HepG2 (cell line): ENCODE measurements around the gene PFDN2. TPM values are rescaled to one million over a fixed set of nuclear protein-coding genes. Genes with fewer than 3 reads are reported as not detected.

Source experiments
- ATAC-seq: fragments of 200-7000 bp; cut with Tn5 transposase; 3 replicates; pipeline ENCODE4 v1.9.1; 2020; ENCODE audit warnings: mild to moderate bottlenecking, moderate library complexity
- BruUV-seq: library from RNA; stranded (reverse); fragments of 400-500 nt; replicated peaks from 2 replicates; lab custom pipeline; 2021; lab: Mats Ljungman, UMichigan
- CTCF ChIA-PET: fragments of 300-600 bp; formaldehyde crosslinking; extraction: SDS; loops from one replicate; lab custom pipeline; 2021; ENCODE audit warnings: low total read pairs, inconsistent platforms, low intra/inter-chr PET ratio; lab: Yijun Ruan, JAX
- POLR2A ChIA-PET: fragments of 350-600 bp; sonication (Branson Sonifier 250); formaldehyde crosslinking; loops from one replicate; lab custom pipeline; 2020; ENCODE audit warnings: antibody characterized with exemption, inconsistent platforms; lab: Yijun Ruan, JAX
- DNase-seq: peaks from one replicate; pipeline ENCODE4 v3.0.0-alpha.2; 2015; ENCODE audit warnings: low spot score
- FAIRE-seq: peaks from 3 replicates; lab custom pipeline; 2011; peaks lifted over from hg19 to GRCh38; lab: Jason Lieb, UNC
- H2AFZ ChIP-seq: one replicate; pipeline ENCODE4 v1.6.1; 2011; ENCODE audit warnings: low read length, inconsistent platforms
- H3K27ac ChIP-seq: fragments of 300-600 bp; 3 replicates; pipeline ENCODE4 v1.8.0; 2011; ENCODE audit warnings: mixed run types, mild to moderate bottlenecking, mixed read lengths, low read length, inconsistent platforms; ENCODE audit not compliant: insufficient read depth; ENCODE audit errors: extremely low read length
- H3K27me3 ChIP-seq, 2 experiments: fragments of 200-600 bp in 1 of 2; 2 replicates in 1 of 2; 3 replicates in 1 of 2; pipeline versions ENCODE4 v1.6.0 to v1.8.0; 2011; ENCODE audit warnings: low read length in 2 of 2, mild to moderate bottlenecking in 2 of 2, moderate library complexity in 2 of 2, inconsistent platforms in 1 of 2; ENCODE audit not compliant: insufficient read depth in 2 of 2, control insufficient read depth in 1 of 2
- H3K36me3 ChIP-seq, 2 experiments: fragments of 200-600 bp in 1 of 2; replicated peaks in 1 of 2; 2 replicates in 1 of 2; 3 replicates in 1 of 2; pipeline versions ENCODE4 v1.5.1 to v1.8.0; 2011; ENCODE audit warnings: low read length in 2 of 2, inconsistent platforms in 1 of 2; ENCODE audit not compliant: insufficient read depth in 2 of 2, control insufficient read depth in 1 of 2
- H3K4me1 ChIP-seq: 2 replicates; pipeline ENCODE4 v1.5.1; 2012; ENCODE audit warnings: low read length, inconsistent platforms; ENCODE audit not compliant: insufficient read depth
- H3K4me2 ChIP-seq: 2 replicates; pipeline ENCODE4 v1.6.0; 2011; ENCODE audit warnings: low read depth, low read length, inconsistent platforms
- H3K4me3 ChIP-seq, 3 experiments: fragments of 200-600 bp in 1 of 3; sonication (generic), shearing (Covaris generic) in 1 of 3; replicated peaks in 1 of 3; 2 replicates each; pipeline ENCODE4 v1.5.1; 2011 to 2016; ENCODE audit warnings: low read length in 3 of 3, inconsistent platforms in 2 of 3, low read depth in 2 of 3, mild to moderate bottlenecking in 2 of 3, control low read depth in 1 of 3, mixed read lengths in 1 of 3; ENCODE audit not compliant: insufficient read depth in 1 of 3
- H3K79me2 ChIP-seq: one replicate; pipeline ENCODE4 v1.6.1; 2011; ENCODE audit warnings: low read length, inconsistent platforms; ENCODE audit not compliant: insufficient read depth
- H3K9ac ChIP-seq: 2 replicates; pipeline ENCODE4 v1.6.0; 2011; ENCODE audit warnings: mild to moderate bottlenecking, low read depth, low read length, inconsistent platforms; ENCODE audit not compliant: insufficient read depth
- H3K9me3 ChIP-seq: 2 replicates; pipeline ENCODE4 v1.5.1; 2012; ENCODE audit warnings: mild to moderate bottlenecking, low read length
- H4K20me1 ChIP-seq: 2 replicates; pipeline ENCODE4 v1.6.0; 2011; ENCODE audit warnings: inconsistent platforms, mild to moderate bottlenecking, low read length, moderate library complexity; ENCODE audit not compliant: insufficient read depth
- BHLHE40 ChIP-seq: IDR thresholded peaks from 2 replicates; pipeline ENCODE4 v1.6.1; 2011; ENCODE audit warnings: low read length, improper control_type of control experiment
- CC2D1A ChIP-seq: sonication (generic); formaldehyde crosslinking; IDR thresholded peaks from 2 replicates; pipeline ENCODE4 v1.8.1; 2023; ENCODE audit warnings: mild to moderate bottlenecking, missing genetic modification reagents
- DPF2 ChIP-seq: sonication (generic); formaldehyde crosslinking; IDR thresholded peaks from 2 replicates; pipeline ENCODE4 v1.4.0; 2020; ENCODE audit warnings: mild to moderate bottlenecking, low read depth, missing genetic modification reagents, borderline replicate concordance
- HOXA7 ChIP-seq: sonication (generic); formaldehyde crosslinking; IDR thresholded peaks from 2 replicates; pipeline ENCODE4 v1.8.1; 2022; ENCODE audit warnings: mild to moderate bottlenecking, missing genetic modification reagents, moderate library complexity
- RXRB ChIP-seq: IDR thresholded peaks from 2 replicates; pipeline ENCODE4 v1.6.1; 2016; ENCODE audit warnings: borderline replicate concordance, missing genetic modification reagents, missing compliant biosample characterization
- SMC3 ChIP-seq: IDR thresholded peaks from 2 replicates; pipeline ENCODE4 v1.6.1; 2011; ENCODE audit warnings: low read length, improper control_type of control experiment
- ZBED4 ChIP-seq: sonication (generic); formaldehyde crosslinking; IDR thresholded peaks from 2 replicates; pipeline ENCODE4 v1.4.0; 2020; ENCODE audit warnings: missing genetic modification reagents, borderline replicate concordance
- ZNF17 ChIP-seq: sonication (generic); formaldehyde crosslinking; IDR thresholded peaks from 2 replicates; pipeline ENCODE4 v1.5.0; 2020; ENCODE audit warnings: mild to moderate bottlenecking, missing genetic modification reagents
- ZNF263 ChIP-seq: sonication (generic); formaldehyde crosslinking; IDR thresholded peaks from 2 replicates; pipeline ENCODE4 v1.4.0; 2020; ENCODE audit warnings: missing genetic modification reagents
- ZNF282 ChIP-seq: fragments of 450-650 bp; IDR thresholded peaks from 2 replicates; pipeline ENCODE4 v1.6.1; 2018; ENCODE audit not compliant: partially characterized antibody
- ZNF552 ChIP-seq: sonication (generic); formaldehyde crosslinking; IDR thresholded peaks from 2 replicates; pipeline ENCODE4 v1.9.0; 2022; ENCODE audit warnings: missing genetic modification reagents, mild to moderate bottlenecking, borderline replicate concordance
- ZNF691 ChIP-seq: sonication (generic); formaldehyde crosslinking; IDR thresholded peaks from 2 replicates; pipeline ENCODE4 v1.4.0; 2020; ENCODE audit warnings: missing genetic modification reagents, low read depth, mild to moderate bottlenecking, borderline replicate concordance
- ZNF781 ChIP-seq: sonication (generic); formaldehyde crosslinking; IDR thresholded peaks from 2 replicates; pipeline ENCODE4 v1.5.1; 2020; ENCODE audit warnings: borderline replicate concordance, mild to moderate bottlenecking, missing genetic modification reagents; ENCODE audit errors: not compliant biosample characterization
- WGBS: methylation state at CpG from one replicate; pipeline ENCODE4 v1.1.6; 2017; ENCODE audit warnings: low lambda C conversion rate; 5-methylcytosine and 5-hydroxymethylcytosine counted together
- in situ Hi-C: cut with HindIII; loops from 2 replicates; pipeline ENCODE4 v1.10.0; 2017; ENCODE audit warnings: low pct_unique_long_range_greater_than_20kb; ENCODE audit not compliant: extremely low pct_ligation_motif_present
- intact Hi-C: fragments of 100-400 bp; cut with micrococcal nuclease; formaldehyde crosslinking; loops from one replicate; pipeline ENCODE4 v1.10.0; 2022; ENCODE audit not compliant: unreplicated experiment
- polyA plus RNA-seq, 8 experiments: library from polyadenylated mRNA; depleted of rRNA in 3 of 8; stranded (reverse) in 7 of 8; unstranded in 1 of 8; fragments of >200 nt; fragmentation: Illumina TruSeq in 4 of 8; extraction: Trizol in 4 of 8; gene quantifications; 2 replicates each; pipeline versions ENCODE4 v1.2.1 to v1.2.3, GENCODE V29; 2011 to 2016; ENCODE audit warnings: low read depth in 4 of 8, missing spikeins in 1 of 8, mixed read lengths in 1 of 8; ENCODE audit not compliant: insufficient read depth in 1 of 8
- total RNA-seq, 5 experiments: library from RNA; depleted of rRNA; stranded (reverse); fragments of >200 nt; fragmentation: Illumina TruSeq; extraction: Trizol; gene quantifications; 2 replicates each; pipeline ENCODE4 v1.2.3, GENCODE V29; 2016; ENCODE audit warnings: low read depth in 1 of 5
- TF ChIP-seq, protein P1 (sequence below): IDR thresholded peaks from 2 replicates; pipeline ENCODE4 v1.6.1; 2012; ENCODE audit warnings: low read depth, low read length, improper control_type of control experiment
- TF ChIP-seq, protein P2 (sequence below): sonication (generic); formaldehyde crosslinking; IDR thresholded peaks from 2 replicates; pipeline ENCODE4 v1.8.0; 2022; ENCODE audit warnings: low read depth, missing genetic modification reagents

PFDN2 gene
- total and polyA plus RNA-seq, 2 of the 13 experiments (the other 11 are each of a cell fraction or from before 2014, with no cell fraction given) = 62.6 to 63.6 TPM

GRCh38 chr1:161132410-161133219 lies 14.8 kb upstream of the PFDN2 start, which contains the start of gene DEDD:
Gene DEDD (minus strand): TSS chr1:161132667. CDS start chr1:161124462, 8,205 bp downstream.
- 2% methylated on average over 54 of the region's 68 CpGs for WGBS
- ATAC-seq (peak; percentile 96), DNase-seq (peak; percentile 92), FAIRE-seq (peak; percentile 94)
- no peaks in the 10 kb centered on the region; a peak in 1 of 5 replicates for H3K27me3 ChIP-seq
- H3K4me3 ChIP-seq = peak within 1 kb of the TSS; percentile 79 to 82 (median 80)
- in situ Hi-C loops = no loop called here
- peak within 1 kb of the TSS; percentile 49 for H2AFZ ChIP-seq
- POLR2A ChIA-PET = interaction anchor here (0.6 to 3.5 kb wide), 18 partner anchors 8 to 181 kb away, joined by 3 to 43 read pairs (median 6); partner anchors contain the start of genes APOA2, B4GALT3, F11R and KLHDC9
- H3K4me1 ChIP-seq = peaks cover 27% of the 10 kb centered on the region
- CTCF ChIA-PET = no interaction called here
- H3K9ac ChIP-seq = peak within 1 kb of the TSS; percentile 85
- H4K20me1 ChIP-seq = no peaks in the 10 kb centered on the region
- intact Hi-C loops = loop anchor here (2.0 to 10.0 kb wide), 2 partner anchors 20 to 138 kb away; partner anchors contain the start of gene UFC1
- H3K27ac ChIP-seq = peak within 1 kb of the TSS; percentile 90
- no TSS peak for BruUV-seq
- H3K4me2 ChIP-seq = peak within 1 kb of the TSS; percentile 72
- H3K36me3 ChIP-seq = peaks cover 0 to 8% of the 10 kb centered on the region in 2 experiments; a peak in 2 of 5 replicates
- H3K9me3 ChIP-seq = no peaks in the 10 kb centered on the region
- H3K79me2 ChIP-seq = peaks cover 31% of the 10 kb centered on the region
- TF ChIP-seq, protein P1, sequence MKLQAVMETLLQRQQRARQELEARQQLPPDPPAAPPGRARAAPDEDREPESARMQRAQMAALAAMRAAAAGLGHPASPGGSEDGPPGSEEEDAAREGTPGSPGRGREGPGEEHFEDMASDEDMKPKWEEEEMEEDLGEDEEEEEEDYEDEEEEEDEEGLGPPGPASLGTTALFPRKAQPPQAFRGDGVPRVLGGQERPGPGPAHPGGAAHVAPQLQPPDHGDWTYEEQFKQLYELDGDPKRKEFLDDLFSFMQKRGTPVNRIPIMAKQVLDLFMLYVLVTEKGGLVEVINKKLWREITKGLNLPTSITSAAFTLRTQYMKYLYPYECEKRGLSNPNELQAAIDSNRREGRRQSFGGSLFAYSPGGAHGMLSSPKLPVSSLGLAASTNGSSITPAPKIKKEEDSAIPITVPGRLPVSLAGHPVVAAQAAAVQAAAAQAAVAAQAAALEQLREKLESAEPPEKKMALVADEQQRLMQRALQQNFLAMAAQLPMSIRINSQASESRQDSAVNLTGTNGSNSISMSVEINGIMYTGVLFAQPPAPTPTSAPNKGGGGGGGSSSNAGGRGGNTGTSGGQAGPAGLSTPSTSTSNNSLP = peak; percentile 39; the same call in 1 of the 2 replicates
- TF ChIP-seq CC2D1A (CRISPR knock-in tag) = no peak
- no peak for TF ChIP-seq ZBED4
- TF ChIP-seq ZNF691 (CRISPR knock-in tag) = no peak
- no peak for TF ChIP-seq SMC3
- no peak for TF ChIP-seq ZNF781 (CRISPR knock-in tag)
- TF ChIP-seq ZNF263 (CRISPR knock-in tag) = no peak
- no peak for TF ChIP-seq HOXA7 (CRISPR knock-in tag)
- no peak for TF ChIP-seq ZNF282
- TF ChIP-seq, protein P2, sequence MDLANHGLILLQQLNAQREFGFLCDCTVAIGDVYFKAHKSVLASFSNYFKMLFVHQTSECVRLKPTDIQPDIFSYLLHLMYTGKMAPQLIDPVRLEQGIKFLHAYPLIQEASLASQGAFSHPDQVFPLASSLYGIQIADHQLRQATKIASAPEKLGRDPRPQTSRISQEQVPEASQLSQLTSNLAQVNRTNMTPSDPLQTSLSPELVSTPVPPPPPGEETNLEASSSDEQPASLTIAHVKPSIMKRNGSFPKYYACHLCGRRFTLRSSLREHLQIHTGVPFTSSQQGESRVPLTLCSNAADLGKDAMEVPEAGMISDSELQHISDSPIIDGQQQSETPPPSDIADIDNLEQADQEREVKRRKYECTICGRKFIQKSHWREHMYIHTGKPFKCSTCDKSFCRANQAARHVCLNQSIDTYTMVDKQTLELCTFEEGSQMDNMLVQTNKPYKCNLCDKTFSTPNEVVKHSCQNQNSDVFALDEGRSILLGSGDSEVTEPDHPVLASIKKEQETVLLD = peak; percentile 99
- TF ChIP-seq BHLHE40 = no peak
- TF ChIP-seq DPF2 (CRISPR knock-in tag) = no peak
- TF ChIP-seq ZNF17 (CRISPR knock-in tag) = no peak
- TF ChIP-seq ZNF552 (CRISPR knock-in tag) = no peak
- no peak; the same call in 1 of the 2 replicates for TF ChIP-seq RXRB (CRISPR knock-in tag)
